Neural progenitor cell (in vitro differentiated cells): ENCODE data around the gene HEATR5B.

Source experiments
- EZH2phosphoT487 ChIP-seq: fragments of 200-600 bp; sonication (generic); IDR thresholded peaks from 2 replicates; pipeline ENCODE4 v1.6.1; 2017; ENCODE audit warnings: antibody characterized with exemption
- TF ChIP-seq, protein P1 (sequence below): fragments of 200-600 bp; sonication (generic); IDR thresholded peaks from 2 replicates; pipeline ENCODE4 v1.5.1; 2017; ENCODE audit warnings: antibody characterized with exemption, mild to moderate bottlenecking

DNA sequence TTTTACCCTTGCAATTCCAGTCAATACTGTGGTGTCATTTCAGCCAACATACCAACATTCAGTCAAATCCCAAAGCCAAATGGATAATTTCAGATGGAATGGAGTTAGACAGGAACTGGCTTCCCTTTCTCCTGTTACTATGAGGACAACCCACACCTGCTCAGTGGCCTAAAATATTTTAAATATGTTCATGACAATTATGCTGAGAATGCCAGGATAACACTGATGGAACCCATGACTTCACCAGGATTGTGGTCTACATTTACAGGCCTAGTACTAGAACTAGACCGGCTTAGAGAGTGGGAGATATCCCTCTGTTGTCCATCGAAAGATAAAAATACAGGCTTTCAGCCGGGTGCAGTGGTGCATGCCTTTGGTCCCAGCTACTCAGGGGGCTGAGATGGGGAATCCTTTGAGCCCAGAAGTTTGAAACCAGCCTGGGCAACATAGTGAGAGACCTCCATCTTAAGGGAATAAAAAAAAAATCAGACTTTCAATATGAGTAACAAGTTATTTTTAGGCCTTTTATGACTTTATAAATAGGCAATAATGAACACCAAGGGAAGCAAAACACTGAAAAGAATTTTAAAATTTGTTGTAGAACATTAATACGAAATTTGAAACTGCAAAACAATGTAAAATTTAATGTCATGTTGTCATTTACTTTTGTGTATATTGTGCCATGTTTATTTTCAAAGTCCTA is 14.4 kb upstream of the HEATR5B start:
- TF ChIP-seq, protein P1, sequence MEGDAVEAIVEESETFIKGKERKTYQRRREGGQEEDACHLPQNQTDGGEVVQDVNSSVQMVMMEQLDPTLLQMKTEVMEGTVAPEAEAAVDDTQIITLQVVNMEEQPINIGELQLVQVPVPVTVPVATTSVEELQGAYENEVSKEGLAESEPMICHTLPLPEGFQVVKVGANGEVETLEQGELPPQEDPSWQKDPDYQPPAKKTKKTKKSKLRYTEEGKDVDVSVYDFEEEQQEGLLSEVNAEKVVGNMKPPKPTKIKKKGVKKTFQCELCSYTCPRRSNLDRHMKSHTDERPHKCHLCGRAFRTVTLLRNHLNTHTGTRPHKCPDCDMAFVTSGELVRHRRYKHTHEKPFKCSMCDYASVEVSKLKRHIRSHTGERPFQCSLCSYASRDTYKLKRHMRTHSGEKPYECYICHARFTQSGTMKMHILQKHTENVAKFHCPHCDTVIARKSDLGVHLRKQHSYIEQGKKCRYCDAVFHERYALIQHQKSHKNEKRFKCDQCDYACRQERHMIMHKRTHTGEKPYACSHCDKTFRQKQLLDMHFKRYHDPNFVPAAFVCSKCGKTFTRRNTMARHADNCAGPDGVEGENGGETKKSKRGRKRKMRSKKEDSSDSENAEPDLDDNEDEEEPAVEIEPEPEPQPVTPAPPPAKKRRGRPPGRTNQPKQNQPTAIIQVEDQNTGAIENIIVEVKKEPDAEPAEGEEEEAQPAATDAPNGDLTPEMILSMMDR: no peak
- TF ChIP-seq EZH2phosphoT487: no peak
